ENCODE results near the gene AGBL1.

Gene AGBL1

DNA sequence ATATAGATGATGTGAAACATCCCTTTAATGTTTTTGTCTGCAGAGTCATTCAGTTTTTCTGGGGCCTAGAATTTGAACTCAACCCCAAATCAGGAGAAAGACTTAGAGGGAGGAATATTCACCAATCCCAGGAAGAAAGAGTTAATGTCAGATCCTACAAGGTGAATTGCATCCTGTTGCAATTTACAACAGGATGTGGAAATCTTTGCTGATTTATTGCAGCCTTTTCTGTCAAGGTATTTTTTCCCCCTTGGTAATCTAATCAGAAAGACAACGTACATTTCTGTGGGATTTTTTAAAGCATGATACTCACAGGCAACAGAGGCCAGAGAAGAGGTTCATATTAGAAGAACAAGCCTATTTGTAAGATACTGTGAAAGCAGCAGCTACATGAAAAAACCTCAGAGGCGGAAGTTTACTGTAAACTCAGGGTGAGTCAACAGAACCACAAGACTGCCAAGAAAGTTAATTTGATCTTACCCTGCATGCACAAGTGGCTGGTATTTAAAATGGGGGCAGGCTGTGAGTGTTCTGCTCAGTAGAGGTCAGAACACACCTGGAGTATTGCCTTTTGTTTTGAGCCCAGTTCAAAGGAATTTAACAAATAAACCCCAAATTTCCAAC, 531.9 kb downstream of the AGBL1 start:
- peak; percentile 76 for DNase-seq

DNA sequence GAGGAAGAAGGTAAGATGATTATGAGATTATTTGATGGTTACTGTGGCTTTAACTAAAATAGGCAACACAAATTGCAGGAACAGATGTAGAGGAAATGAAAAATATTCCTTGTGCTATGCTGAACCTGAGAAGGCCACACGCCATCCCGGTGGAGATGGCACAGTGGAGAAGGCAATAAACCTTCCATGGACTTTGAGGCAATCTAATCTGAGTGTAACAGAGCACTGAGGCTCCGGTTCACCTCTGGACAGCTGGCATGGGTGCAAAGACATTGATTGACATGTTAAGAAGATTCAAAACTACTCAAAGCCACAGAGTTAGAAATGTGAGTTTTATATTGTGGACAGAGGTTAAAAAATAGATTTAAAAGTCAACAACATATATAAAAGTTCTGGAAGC, 535.7 kb downstream of the AGBL1 start:
- DNase-seq: no peak

DNA sequence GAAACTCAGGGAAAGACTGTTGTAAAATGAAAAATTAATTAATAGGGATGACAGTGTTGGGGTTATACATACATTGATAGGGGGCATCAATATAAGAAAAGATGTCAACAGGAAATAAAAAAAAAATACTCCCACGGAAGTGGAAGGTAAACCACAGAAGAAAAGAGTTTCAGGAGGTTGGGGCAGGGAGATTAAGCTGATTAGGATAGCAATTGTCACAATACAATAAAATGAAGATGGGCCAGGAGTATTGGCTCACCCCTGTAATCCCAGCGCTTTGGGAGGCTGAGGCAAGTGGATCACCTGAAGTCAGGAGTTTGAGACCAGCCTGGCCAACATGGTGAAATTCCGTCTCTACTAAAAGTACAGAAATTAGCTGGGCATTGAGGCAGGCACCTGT, 536.1 kb downstream of the AGBL1 start:
- DNase-seq: no peak

DNA sequence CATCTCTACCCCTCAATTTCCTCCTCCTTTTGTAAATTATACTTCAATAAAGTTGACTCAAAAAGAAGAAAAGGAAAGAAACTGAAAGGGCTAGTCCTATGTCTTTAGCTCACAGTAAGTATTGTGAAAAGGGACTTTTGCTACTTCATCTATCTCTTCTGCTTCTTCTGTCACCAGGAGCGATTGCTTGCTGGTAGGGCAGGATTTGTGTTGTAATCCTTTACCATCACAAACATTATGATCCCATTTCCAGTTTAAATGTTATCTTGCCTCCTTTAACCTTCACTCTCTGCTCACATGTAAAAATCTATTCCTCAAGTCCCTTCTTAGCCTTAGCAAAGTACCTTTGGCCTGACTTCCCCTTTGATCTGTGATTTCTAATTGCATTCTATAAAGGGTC, 537.1 kb downstream of the AGBL1 start:
- no peak for DNase-seq

DNA sequence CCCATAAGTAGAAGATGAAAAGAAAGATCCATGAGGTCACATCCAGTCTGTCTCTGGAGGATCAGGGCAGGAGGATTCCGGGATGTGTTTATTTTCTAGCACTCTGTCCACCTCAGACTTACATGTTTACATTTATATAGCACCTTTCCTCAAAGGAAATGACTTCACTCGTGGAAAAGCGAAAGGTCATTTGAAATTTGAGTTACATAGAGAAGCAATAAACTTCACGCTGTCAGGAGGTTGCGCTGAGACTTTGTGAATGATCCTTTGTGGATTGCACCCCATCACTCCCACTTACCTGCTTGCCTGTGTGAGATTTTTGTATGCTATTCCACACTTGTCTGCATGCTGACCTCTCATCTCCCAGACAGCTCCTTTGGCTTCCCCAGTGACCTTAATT, 540.5 kb downstream of the AGBL1 start:
- no peak for DNase-seq

DNA sequence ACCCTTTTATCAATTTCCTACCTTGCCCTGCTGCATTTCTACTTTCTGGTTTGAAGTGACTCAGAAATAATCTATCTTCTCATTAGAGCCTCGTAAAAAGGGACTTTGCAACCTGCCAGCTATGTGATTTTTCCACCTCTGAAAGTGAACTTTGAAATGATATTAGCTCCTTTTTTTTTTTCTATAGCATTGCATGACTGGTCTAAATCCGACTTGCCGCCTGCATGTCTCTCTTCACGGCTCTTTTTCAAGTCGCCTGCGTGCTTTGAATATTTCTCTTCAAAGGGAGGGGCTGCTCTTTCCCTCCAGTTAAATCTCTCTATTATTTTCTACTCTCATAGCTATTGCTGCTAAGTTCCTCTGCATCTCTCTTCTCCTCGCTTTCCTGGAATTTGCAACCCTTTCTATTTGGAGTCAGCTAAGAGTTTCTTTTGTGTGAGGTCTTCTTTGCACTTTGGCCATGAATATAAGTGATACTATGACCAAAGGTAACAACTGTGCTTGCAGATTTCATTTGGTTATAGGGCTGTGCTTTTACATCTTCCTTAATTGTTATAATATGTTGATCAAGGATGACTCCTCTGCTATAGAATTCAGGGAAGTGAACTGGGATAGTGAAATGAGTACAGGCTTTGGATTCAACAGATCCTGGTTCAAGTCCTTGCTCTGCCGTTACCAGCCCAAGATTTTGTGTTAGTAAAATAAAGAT, 541.1 kb downstream of the AGBL1 start:
- no peak for DNase-seq

DNA sequence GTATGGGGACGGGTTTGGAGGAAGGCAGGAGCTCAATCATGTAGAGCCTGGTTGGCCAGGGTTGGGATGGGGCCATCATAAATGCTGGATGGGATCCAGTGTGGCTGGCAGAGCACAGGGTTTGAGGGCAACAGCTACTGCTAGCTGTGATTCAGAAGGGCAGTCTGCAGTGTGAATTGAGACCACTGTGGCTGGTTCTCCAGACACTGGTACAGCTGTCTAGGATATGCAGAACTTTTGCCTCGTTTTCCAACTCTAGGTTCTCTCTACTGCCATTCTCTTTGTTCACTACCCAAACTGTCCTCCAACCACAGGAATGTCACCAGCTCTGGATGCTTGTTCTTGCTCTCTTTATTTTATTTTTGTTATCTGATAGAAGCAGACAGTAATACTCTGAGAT, 543.6 kb downstream of the AGBL1 start:
- no peak for DNase-seq

DNA sequence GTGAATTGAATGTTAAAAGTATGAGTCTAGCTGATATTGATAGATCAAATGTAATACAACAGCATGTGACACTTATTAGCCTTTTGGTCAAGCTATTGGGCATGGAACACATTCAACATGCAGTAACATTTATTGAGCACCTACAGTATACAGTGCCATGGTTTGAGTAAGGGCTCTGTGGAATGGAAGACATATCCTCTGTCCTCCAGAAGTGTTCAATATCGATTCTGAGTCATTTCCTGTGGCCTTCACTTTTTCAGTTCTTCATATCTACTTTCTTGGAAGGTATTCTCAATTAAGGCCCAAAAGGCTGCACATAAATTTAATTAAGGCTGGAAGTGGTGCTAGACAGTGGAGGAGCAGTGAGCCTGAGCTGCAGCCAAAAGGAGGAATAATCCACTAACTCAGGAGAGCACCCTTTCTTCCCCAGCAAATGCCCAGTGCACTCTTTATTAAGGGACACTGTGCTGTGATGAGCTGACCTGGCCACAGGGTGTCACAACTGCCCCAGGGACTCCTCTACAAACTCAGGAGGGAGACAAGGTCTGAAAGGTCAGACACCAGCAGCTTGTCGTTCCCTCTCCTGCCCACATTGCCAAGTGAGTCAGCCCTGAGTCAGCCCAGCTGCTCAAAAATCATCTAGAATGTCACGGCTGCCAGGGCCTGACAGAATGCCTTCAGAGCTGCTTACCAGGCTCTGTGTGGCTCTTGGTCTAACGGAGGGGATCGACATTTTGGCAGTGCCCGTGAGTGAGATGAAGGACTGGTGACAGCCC, 544.8 kb downstream of the AGBL1 start:
- peak; percentile 98 for DNase-seq

DNA sequence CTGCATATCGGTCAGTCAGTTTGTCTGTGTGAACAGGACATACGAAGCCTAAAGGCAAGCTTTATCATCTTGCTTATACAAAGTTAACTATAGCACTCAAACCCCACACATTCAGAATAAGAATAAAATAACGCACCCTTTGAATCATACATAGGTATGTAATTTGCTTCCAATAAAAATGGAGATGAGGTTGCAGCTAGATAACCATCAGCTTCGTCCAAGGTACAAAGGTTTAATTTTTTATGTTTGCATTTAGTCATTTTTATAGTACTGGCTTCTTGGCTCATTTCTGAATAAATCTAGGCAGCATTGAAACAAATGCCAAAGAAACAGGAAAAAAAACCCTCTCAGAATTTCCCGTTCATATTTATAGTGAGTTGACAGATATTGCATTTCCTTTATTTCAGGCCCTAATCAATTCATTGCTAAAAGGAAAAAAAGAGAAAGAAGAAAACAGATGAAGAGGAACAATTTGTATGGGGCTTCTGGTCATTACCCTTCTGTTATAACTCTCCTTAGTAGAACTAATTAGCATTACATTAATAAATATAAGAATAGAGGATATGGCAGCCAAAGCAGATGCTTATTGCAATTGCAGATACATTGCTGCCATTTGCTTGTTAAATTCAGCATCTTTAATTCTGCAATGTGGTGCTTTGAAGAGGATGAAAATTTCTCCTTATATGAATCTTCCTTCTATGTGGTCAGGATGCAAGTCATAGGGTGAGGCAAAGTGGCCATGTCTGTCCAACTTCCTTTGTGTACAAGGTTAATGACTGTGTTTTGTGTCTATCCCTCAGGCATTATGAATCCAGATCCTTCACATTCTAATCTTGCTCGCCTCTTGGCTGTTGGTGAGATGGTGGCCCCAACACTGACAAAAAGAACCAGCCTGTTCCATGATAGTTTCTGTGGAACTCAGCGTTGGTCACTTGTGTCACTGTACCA, 550.0 kb downstream of the AGBL1 start:
- no peak for DNase-seq

DNA sequence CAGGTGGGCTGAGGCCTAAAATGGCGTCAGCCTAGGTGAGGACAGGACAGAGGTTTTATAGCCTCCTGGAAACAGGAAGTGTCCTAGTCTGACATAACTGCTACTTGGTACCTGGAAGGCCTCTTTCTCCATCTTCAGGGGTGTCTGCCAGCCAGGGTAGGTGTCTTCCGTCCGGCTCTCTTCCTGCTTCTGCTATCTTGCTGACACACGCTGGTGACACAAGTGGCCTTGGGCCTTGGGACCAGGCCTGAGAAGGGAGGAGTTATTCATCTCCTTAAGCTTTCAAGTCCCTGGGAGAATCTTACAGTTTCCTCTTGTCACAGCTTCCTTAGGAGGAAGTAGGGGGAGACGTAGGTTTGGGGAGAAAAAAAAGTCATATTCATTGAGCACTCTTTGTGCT, 551.3 kb downstream of the AGBL1 start:
- no peak for DNase-seq

DNA sequence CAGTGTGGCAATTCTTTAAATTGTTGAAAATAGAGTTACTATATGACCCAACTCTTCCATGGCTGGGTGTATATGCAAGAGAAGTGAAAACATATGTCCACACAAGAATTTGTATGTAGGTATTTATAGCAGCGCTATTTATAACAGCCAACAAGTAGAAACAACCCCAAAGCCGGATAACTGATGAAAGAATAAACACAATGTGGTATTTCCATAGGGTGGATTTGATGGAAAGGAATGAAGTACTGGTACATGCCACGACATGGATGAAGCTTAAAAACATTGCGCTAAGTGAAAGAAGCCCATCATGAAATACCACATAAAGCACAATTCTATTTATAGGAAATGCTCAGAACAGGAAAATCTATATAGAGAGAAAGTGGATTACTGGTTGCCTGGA, 554.5 kb downstream of the AGBL1 start:
- DNase-seq: no peak

DNA sequence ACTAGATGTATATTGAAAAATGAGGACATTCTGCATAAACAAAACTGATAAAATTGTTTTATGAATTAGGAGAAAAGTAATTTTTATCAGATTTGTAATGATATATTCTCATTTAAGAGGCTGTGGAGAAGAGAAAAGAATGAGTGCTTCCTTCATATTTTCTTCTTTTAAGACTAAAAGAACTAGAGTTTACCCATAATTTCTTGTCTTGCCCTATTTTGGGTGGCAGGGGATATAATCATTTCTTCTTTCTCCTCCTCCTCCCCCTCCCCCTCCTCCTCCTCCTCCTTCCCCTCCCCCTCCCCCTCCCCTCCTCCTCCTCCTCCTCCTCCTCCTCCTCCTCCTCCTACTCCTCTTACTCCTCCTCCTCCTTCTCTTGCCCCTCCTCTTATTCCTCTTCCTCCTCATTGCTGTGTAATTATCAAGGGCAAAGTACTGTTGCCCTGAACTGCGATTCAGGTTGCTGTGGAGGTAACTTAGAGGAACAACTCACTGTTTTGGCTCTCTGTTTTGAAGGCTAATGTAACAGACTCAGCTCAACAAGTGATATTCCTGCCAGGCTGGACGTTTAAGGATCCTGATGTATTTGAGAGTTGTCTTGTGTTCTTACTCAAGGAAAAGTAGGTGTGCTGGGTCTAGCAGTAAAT, 555.4 kb downstream of the AGBL1 start:
- DNase-seq: no peak

DNA sequence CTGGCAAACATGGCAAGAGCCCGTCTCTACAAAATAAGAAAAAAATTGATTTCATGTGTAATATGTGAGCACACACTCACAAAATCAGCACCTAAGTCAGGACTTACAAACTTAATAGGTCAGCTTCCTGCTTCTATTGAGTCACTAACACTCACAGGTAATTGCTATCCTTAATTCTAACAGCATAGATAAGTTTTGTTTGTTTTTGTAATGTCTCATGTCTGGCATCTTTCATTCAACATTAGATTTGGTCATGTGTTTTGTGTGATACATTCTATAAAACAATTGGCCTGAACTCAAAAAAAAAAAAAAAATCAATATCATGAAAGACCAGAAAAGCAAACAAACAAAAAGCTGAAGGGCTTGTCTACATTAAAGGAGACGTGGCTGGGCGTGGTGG, 564.7 kb downstream of the AGBL1 start:
- no peak for DNase-seq

DNA sequence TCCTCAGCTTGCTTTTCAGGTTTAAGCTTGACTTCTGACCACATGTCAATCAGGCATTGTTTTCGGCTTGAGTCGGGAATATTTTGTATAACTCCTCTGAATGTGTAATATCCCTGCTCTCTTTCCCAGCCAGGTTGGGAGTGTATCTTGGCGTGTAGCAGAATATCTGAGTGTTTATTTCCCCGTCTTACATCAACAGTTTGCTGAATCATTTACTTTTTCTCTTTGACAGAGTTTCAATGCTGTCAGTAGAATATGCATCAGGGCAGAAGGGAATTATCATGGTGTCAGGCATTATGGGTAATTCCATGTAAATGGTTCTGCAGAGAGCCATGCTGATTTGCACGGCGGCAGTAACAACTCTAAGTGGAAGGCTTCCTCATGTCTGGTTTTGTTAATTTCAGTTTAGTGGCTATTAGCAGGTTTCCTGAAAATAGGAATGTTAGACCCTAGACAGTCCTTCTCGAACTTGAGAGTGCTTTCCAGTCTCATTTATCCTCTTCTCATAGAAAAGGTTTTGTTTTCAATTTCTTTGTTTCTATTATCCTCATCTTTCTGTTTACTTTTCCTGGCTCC, 566.3 kb downstream of the AGBL1 start:
- DNase-seq: no peak

DNA sequence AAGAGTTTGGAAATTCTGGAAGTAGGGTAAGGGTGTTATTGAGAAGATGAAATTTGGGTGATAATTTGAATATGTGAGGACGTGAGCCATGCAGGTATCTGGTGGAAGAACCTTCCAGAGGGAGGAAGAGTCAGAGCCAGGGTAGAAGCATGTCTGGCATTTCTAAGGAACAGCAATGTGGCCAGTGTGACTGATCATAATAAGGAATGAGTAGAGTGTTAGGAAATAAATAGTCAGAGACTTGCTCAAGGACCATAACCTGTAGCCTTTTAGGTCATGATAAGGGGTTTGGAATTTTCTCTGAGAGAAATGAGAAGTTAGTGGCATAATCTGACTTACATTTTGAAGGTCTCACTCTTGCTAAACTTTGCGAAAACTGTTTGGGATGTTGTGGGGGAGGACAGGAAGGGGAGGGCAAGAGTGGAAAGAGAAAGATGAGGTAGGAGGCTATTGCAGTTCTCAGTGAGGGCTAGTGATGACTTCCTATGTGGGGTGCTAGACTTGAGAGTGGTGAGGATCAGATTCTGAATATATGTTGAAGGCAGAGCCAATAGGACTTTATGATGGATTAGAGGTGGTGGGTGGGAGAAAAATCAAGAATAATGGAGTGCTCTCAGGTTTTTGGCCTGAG, 568.3 kb downstream of the AGBL1 start:
- no peak for DNase-seq

DNA sequence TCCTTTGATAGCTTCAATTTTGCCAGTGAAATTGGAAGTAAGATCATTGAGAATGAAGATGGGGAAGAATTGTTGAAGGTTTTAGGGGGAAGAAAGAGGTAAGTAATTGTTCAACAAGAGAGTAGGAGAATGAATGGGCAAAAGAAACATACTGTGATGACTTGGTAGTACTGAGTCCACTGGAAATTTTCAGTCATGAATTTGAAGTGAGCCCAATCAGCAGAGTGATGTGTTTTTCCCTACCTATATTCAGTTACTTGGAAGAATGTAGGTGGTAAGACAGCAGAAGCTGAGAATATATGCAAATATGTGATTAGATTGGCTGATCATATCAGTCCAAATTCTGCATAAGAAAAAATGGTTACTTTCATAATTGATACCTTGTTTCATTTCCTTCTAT, 569.6 kb downstream of the AGBL1 start:
- no peak for DNase-seq

DNA sequence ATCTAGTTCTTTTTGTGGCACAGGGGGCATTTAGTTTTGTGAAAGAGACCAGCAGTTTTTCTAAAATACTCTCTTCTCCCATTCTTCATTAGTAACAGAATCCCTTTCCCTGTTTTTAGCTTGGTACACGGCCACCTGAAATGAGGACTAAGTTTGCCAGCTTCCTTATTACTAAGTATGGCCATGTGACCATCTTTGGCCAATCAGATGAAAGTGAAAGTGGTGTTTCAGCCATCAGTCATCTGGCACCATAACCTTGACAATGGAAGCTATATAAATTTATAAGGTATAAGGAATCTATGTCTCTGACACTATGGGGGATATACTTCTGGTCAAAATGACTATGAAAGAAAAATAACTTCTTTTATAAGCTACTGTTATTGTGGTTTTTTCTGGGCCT, 570.4 kb downstream of the AGBL1 start:
- no peak for DNase-seq

DNA sequence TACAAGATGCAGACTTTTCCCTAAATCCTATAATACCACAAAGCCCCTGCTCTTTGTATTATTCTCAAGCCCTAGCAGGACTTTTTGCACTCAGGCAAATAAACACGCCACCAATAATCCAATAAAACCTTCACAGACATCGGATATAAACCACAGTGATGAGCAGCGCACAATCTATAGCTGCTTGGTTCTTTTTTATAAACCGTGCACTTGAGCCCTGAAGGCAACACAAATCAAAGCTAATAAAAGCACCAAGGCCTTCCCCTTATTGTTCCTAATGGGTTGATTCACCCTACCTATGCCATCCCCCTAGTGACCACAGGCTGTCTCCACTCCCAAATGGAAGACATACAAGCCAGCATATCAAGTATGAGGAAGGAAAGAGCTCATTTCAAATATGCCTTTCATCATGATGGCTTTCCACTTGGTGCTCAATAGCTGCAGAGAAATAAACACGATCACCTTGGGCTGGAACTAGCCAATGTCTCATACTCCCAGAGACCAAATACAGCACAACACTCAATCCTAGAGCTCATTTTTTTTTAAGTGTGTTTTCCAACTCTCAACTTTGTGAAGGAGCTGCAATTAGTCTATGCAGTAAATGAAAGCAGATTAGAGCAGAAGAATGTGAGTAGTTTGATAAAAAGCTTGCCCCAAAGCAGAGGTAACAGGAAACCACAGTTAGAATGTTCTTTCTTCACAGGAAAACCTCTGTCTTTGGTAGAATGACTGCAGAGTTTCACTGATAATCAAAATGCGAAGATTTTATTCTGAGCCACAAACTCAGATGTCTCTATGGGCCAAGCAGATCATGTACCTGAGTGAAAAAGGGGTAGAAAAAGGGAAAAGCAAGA, 573.9 kb downstream of the AGBL1 start:
- no peak for DNase-seq

DNA sequence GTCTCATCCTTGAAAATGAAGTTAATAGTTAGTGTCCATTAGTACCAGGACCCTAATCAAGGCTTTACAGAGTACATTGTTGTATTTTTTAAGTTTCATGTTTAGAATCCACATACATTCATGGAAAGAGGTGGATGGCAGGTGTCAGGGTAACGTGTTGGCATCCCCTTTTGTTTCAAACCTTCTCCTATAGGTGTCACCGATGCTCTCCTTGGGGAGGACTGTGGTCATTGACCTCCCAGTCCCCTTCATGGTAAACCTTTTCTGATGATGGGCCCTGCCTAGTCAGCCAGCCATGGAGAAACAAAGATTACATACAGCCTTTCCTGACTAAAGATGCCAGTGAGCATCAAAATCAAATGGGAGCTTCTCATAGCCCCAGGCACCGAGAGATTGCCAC, 574.8 kb downstream of the AGBL1 start:
- DNase-seq: no peak

DNA sequence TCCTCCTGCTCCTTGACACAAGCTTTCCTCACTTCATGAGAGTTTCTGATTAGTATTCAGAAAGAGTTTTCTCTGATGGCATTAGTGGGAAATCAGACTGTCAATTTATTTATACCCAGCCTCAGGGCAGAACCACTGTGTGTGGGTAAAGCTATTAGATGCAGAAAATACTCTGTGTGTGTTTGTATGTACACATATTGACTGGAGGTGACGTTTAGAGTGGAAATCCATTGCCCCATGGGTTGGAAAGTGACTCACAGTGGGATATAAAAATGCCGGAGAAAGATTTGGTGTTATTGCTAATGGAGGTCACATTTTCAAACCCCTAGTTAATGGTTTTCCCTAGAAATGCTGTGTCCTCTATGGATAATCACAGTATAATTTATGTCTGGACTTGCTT, 577.6 kb downstream of the AGBL1 start:
- no peak for DNase-seq

Measured in islet precursor cell (in vitro differentiated cells).